Panc1 (cell line): ENCODE results near the gene AMN. TPM values are rescaled to one million over a fixed set of nuclear protein-coding genes. Genes with fewer than 3 reads are reported as not detected.

Source experiments
- ATAC-seq: fragments of 200-7000 bp; cut with Tn5 transposase; 2 replicates; pipeline ENCODE4 v1.9.1; 2020; ENCODE audit warnings: mild to moderate bottlenecking, moderate library complexity
- BruUV-seq: library from RNA; stranded (reverse); fragments of 400-500 nt; replicated peaks from 2 replicates; lab custom pipeline; 2021; lab: Mats Ljungman, UMichigan
- CTCF ChIA-PET: fragments of 300-600 bp; sonication (Branson Sonifier 250); formaldehyde crosslinking; loops from one replicate; lab custom pipeline; 2022; ENCODE audit warnings: antibody characterized with exemption; lab: Charles Lee
- POLR2A ChIA-PET: fragments of 300-600 bp; sonication (Branson Sonifier 250); formaldehyde crosslinking; loops from one replicate; lab custom pipeline; 2022; ENCODE audit warnings: antibody characterized with exemption; lab: Charles Lee
- DNase-seq: peaks from one replicate; pipeline ENCODE4 v3.0.0-alpha.2; 2010; ENCODE audit warnings: low read depth, low spot score
- H3K27ac ChIP-seq: 2 replicates; pipeline ENCODE4 v1.5.1; 2011; ENCODE audit warnings: mild to moderate bottlenecking, low read length, inconsistent platforms
- H3K27me3 ChIP-seq: fragments of 200-500 bp; sonication (Bioruptor generic); 2 replicates; pipeline ENCODE4 v1.6.0; 2014; ENCODE audit warnings: low read length, inconsistent platforms; ENCODE audit not compliant: control insufficient read depth, insufficient read depth
- H3K36me3 ChIP-seq: fragments of 200-500 bp; sonication (Bioruptor generic); 2 replicates; pipeline ENCODE4 v1.5.1; 2014; ENCODE audit warnings: inconsistent platforms, mild to moderate bottlenecking, low read length, moderate library complexity; ENCODE audit not compliant: control insufficient read depth, insufficient read depth
- H3K4me1 ChIP-seq: 2 replicates; pipeline ENCODE4 v1.5.1; 2011; ENCODE audit warnings: inconsistent platforms, mild to moderate bottlenecking, low read length, moderate library complexity; ENCODE audit not compliant: control insufficient read depth, insufficient read depth
- H3K4me3 ChIP-seq, 2 experiments: 2 replicates each; pipeline ENCODE4 v1.5.1; 2011 to 2012; ENCODE audit warnings: low read depth in 2 of 2, low read length in 2 of 2, mild to moderate bottlenecking in 2 of 2, inconsistent platforms in 1 of 2, moderate library complexity in 1 of 2
- H3K9me3 ChIP-seq: fragments of 200-500 bp; sonication (Bioruptor generic); 2 replicates; pipeline ENCODE4 v1.5.1; 2014; ENCODE audit warnings: low read depth, mild to moderate bottlenecking, inconsistent platforms, low read length, moderate library complexity; ENCODE audit not compliant: control insufficient read depth, insufficient read depth
- CTCF ChIP-seq: fragments of 450-650 bp; IDR thresholded peaks from 2 replicates; pipeline ENCODE4 v1.5.1; 2017; ENCODE audit warnings: mild to moderate bottlenecking
- POLR2AphosphoS5 ChIP-seq: IDR thresholded peaks from 2 replicates; pipeline ENCODE4 v1.6.1; 2012; ENCODE audit warnings: mild to moderate bottlenecking, low read depth, low read length, moderate library complexity
- REST ChIP-seq, 2 experiments: IDR thresholded peaks; 2 replicates each; pipeline ENCODE4 v1.6.1; 2011 to 2012; ENCODE audit warnings: low read depth in 2 of 2, control low read depth in 1 of 2, low read length in 1 of 2, mild to moderate bottlenecking in 1 of 2, moderate library complexity in 1 of 2; ENCODE audit not compliant: insufficient read depth in 1 of 2
- SIN3A ChIP-seq: IDR thresholded peaks from 2 replicates; pipeline ENCODE4 v1.6.1; 2012; ENCODE audit warnings: low read depth, mild to moderate bottlenecking, low read length, moderate library complexity, borderline replicate concordance; ENCODE audit not compliant: insufficient read depth
- TCF7L2 ChIP-seq: IDR thresholded peaks from 2 replicates; pipeline ENCODE4 v1.6.1; 2011; ENCODE audit warnings: mild to moderate bottlenecking, low read depth, low read length, inconsistent platforms
- in situ Hi-C: cut with HindIII; loops from 2 replicates; pipeline ENCODE4 v1.10.0; 2016; ENCODE audit warnings: low sequenced_read_pairs, low pct_unique_long_range_greater_than_20kb
- intact Hi-C: fragments of 100-400 bp; cut with micrococcal nuclease; formaldehyde crosslinking; loops from one replicate; pipeline ENCODE4 v1.10.0; 2022; ENCODE audit not compliant: unreplicated experiment
- total RNA-seq: library from RNA; stranded (reverse); gene quantifications from one replicate; pipeline ENCODE4 v1.2.1, GENCODE V29; 2021; ENCODE audit not compliant: unreplicated experiment

AMN gene
- total RNA-seq, 1 experiment from 2014 or later, result 0.44 TPM

GRCh38 chr14:102930753-102931579, 8.5 kb downstream of the AMN start:
- TF ChIP-seq TCF7L2, result no peak
- no peak for TF ChIP-seq POLR2AphosphoS5
- TF ChIP-seq SIN3A, result no peak
- TF ChIP-seq CTCF, result no peak
- TF ChIP-seq REST (IDR thresholded peaks at IDR 0.05; ENCODE audit: insufficient read depth in 1 of 2, low read depth in 2 of 2, low read length in 1 of 2), result no peak
- H3K36me3 ChIP-seq, result no peaks in the 10 kb centered on the region
- in situ Hi-C loops (no loop called here), intact Hi-C loops (no loop called here)
- H3K4me3 ChIP-seq, result no peak overlapping the region
- DNase-seq (no peak), ATAC-seq (peak; percentile 40; the same call in 1 of the 2 replicates)
- H3K9me3 ChIP-seq, result no peaks in the 10 kb centered on the region
- peaks cover under 1% of the 10 kb centered on the region; the same call in 1 of the 2 replicates for H3K4me1 ChIP-seq
- no peak overlapping the region for H3K27ac ChIP-seq
- ChIA-PET CTCF (no interaction called here), POLR2A (no interaction called here)
- BruUV-seq, result no TSS peak
- no peaks in the 10 kb centered on the region for H3K27me3 ChIP-seq

- H3K36me3 ChIP-seq, result no peaks in the 10 kb centered on the region
- intact Hi-C loops, result no loop called here
- no peak for TF ChIP-seq CTCF
- TF ChIP-seq REST (IDR thresholded peaks at IDR 0.05; ENCODE audit: insufficient read depth in 1 of 2, low read depth in 2 of 2, low read length in 1 of 2), result no peak
- TF ChIP-seq TCF7L2, result no peak
- TF ChIP-seq SIN3A, result no peak
- H3K9me3 ChIP-seq, result no peaks in the 10 kb centered on the region
- no peaks in the 10 kb centered on the region; the same call in 1 of the 2 replicates for H3K4me1 ChIP-seq
- no peaks in the 10 kb centered on the region for H3K27me3 ChIP-seq
- ATAC-seq (peak; percentile 20; the same call in 1 of the 2 replicates), DNase-seq (no peak)
- H3K4me3 ChIP-seq, result no peak overlapping the region
- ChIA-PET POLR2A (no interaction called here), CTCF (no interaction called here)
- H3K27ac ChIP-seq, result no peak overlapping the region
- in situ Hi-C loops, result no loop called here
- BruUV-seq, result no TSS peak
Observed at GRCh38 chr14:102931580-102932285, 9.3 kb downstream of the AMN start.
